HepG2 (cell line): ENCODE measurements around the gene SLC17A9. TPM values are rescaled to one million over a fixed set of nuclear protein-coding genes. Genes with fewer than 3 reads are reported as not detected.
A peak's percentile ranks its signal among the peaks of the same experiment; 100 is the strongest.

Experiments
- CEBPB ChIP-seq: IDR thresholded peaks from 2 replicates; pipeline ENCODE4 v1.6.1; 2011; ENCODE audit warnings: low read depth, low read length, improper control_type of control experiment, borderline replicate concordance
- EEA1 ChIP-seq: sonication (generic); formaldehyde crosslinking; IDR thresholded peaks from 2 replicates; pipeline ENCODE4 v1.5.1; 2020; ENCODE audit warnings: mild to moderate bottlenecking, missing genetic modification reagents, borderline replicate concordance
- JDP2 ChIP-seq: sonication (generic); formaldehyde crosslinking; IDR thresholded peaks from 2 replicates; pipeline ENCODE4 v1.8.1; 2022; ENCODE audit warnings: missing genetic modification reagents, borderline replicate concordance
- MTA3 ChIP-seq: sonication (generic); formaldehyde crosslinking; IDR thresholded peaks from 2 replicates; pipeline ENCODE4 v1.4.0; 2020; ENCODE audit warnings: missing genetic modification reagents
- MZF1 ChIP-seq: sonication (generic); formaldehyde crosslinking; IDR thresholded peaks from 2 replicates; pipeline ENCODE4 v1.8.1; 2023; ENCODE audit warnings: mild to moderate bottlenecking, missing genetic modification reagents, borderline replicate concordance
- TBX2 ChIP-seq: sonication (generic); formaldehyde crosslinking; IDR thresholded peaks from 2 replicates; pipeline ENCODE4 v1.5.0; 2020; ENCODE audit warnings: missing genetic modification reagents, mild to moderate bottlenecking, borderline replicate concordance
- ZMAT3 ChIP-seq: sonication (generic); formaldehyde crosslinking; conservative IDR thresholded peaks from 2 replicates; pipeline ENCODE4 v1.7.0; 2021; ENCODE audit warnings: missing genetic modification reagents
- ZNF598 ChIP-seq: sonication (generic); formaldehyde crosslinking; IDR thresholded peaks from 2 replicates; pipeline ENCODE4 v1.5.1; 2020; ENCODE audit warnings: mild to moderate bottlenecking, missing genetic modification reagents, borderline replicate concordance
- ZNF644 ChIP-seq: IDR thresholded peaks from 2 replicates; pipeline ENCODE4 v1.6.1; 2016; ENCODE audit warnings: low read depth
- ZNF782 ChIP-seq: sonication (generic); formaldehyde crosslinking; IDR thresholded peaks from 2 replicates; pipeline ENCODE4 v1.4.0; 2020; ENCODE audit warnings: missing genetic modification reagents, mild to moderate bottlenecking, borderline replicate concordance
- polyA plus RNA-seq, 8 experiments: library from polyadenylated mRNA; depleted of rRNA in 3 of 8; stranded (reverse) in 7 of 8; unstranded in 1 of 8; fragments of >200 nt; fragmentation: Illumina TruSeq in 4 of 8; extraction: Trizol in 4 of 8; gene quantifications; 2 replicates each; pipeline versions ENCODE4 v1.2.1 to v1.2.3, GENCODE V29; 2011 to 2016; ENCODE audit warnings: low read depth in 4 of 8, missing spikeins in 1 of 8, mixed read lengths in 1 of 8; ENCODE audit not compliant: insufficient read depth in 1 of 8
- total RNA-seq, 5 experiments: library from RNA; depleted of rRNA; stranded (reverse); fragments of >200 nt; fragmentation: Illumina TruSeq; extraction: Trizol; gene quantifications; 2 replicates each; pipeline ENCODE4 v1.2.3, GENCODE V29; 2016; ENCODE audit warnings: low read depth in 1 of 5
- TF ChIP-seq, protein P1 (sequence below), 2 experiments: sonication (generic) in 1 of 2; formaldehyde crosslinking in 1 of 2; IDR thresholded peaks; 2 replicates each; pipeline versions ENCODE4 v1.6.1 to v1.9.0; 2014 to 2022; ENCODE audit warnings: antibody characterized with exemption in 1 of 2, borderline replicate concordance in 1 of 2, inconsistent platforms in 1 of 2, low read depth in 1 of 2, missing genetic modification reagents in 1 of 2
- TF ChIP-seq, protein P2 (sequence below): sonication (generic); formaldehyde crosslinking; IDR thresholded peaks from 2 replicates; pipeline ENCODE4 v1.5.1; 2020; ENCODE audit warnings: mild to moderate bottlenecking, missing genetic modification reagents, moderate library complexity
- TF ChIP-seq, protein P3 (sequence below): IDR thresholded peaks from 2 replicates; pipeline ENCODE4 v1.6.1; 2016; ENCODE audit warnings: low read depth, control low read depth
- TF ChIP-seq, protein P4 (sequence below): IDR thresholded peaks from 2 replicates; pipeline ENCODE4 v1.6.1; 2018; ENCODE audit warnings: missing genetic modification reagents, mild to moderate bottlenecking, missing compliant biosample characterization
- TF ChIP-seq, protein P5 (sequence below): sonication (generic); formaldehyde crosslinking; IDR thresholded peaks from 2 replicates; pipeline ENCODE4 v1.4.0; 2020; ENCODE audit warnings: low read depth, mild to moderate bottlenecking, missing genetic modification reagents

Gene SLC17A9
- total and polyA plus RNA-seq, 2 of the 13 experiments (the other 11 are each of a cell fraction or from before 2014, with no cell fraction given): 110 to 191 TPM

DNA sequence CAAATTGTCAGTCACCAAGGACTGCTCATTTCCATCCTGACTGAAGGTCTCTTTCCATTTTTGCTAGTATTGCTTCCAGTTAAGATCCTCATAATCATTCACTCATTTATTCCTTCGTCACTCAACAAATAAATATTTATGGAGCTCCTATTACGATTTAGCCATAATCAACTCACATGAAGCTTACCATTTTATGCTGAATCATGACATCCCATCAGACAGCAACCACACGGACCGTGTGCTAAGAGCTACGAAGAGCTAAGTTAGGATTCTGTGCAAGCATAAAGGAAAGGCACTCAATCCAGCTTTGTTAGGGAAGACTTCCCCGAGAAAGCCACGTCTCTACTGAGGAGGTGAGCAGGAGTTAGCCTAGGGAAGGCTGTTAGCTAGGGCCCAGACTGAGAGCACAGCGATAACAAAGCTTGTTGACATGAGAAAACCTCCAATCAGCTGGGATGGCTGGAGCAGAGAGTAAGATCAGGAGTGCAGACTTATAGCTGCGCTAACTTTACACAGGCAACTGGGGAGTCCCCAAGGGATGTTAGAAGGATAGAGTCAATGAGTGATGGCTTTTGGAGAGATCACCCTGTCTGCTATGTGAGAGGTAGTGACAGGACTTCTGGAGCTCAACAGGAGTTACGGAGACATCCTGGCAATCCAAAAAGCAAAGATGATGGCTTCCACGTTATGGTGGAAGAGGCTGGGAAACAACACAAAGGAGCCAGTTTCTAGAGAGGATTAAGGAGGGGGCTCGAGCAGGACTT lies 17.1 kb upstream of the SLC17A9 start (continued):
- TF ChIP-seq, protein P1, sequence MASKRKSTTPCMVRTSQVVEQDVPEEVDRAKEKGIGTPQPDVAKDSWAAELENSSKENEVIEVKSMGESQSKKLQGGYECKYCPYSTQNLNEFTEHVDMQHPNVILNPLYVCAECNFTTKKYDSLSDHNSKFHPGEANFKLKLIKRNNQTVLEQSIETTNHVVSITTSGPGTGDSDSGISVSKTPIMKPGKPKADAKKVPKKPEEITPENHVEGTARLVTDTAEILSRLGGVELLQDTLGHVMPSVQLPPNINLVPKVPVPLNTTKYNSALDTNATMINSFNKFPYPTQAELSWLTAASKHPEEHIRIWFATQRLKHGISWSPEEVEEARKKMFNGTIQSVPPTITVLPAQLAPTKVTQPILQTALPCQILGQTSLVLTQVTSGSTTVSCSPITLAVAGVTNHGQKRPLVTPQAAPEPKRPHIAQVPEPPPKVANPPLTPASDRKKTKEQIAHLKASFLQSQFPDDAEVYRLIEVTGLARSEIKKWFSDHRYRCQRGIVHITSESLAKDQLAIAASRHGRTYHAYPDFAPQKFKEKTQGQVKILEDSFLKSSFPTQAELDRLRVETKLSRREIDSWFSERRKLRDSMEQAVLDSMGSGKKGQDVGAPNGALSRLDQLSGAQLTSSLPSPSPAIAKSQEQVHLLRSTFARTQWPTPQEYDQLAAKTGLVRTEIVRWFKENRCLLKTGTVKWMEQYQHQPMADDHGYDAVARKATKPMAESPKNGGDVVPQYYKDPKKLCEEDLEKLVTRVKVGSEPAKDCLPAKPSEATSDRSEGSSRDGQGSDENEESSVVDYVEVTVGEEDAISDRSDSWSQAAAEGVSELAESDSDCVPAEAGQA (IDR thresholded peaks at IDR 0.05; ENCODE audit: low read depth): no peak
- TF ChIP-seq, protein P1 (CRISPR knock-in tag; IDR thresholded peaks at IDR 0.05; ENCODE audit: borderline replicate concordance): no peak
- TF ChIP-seq, protein P2, sequence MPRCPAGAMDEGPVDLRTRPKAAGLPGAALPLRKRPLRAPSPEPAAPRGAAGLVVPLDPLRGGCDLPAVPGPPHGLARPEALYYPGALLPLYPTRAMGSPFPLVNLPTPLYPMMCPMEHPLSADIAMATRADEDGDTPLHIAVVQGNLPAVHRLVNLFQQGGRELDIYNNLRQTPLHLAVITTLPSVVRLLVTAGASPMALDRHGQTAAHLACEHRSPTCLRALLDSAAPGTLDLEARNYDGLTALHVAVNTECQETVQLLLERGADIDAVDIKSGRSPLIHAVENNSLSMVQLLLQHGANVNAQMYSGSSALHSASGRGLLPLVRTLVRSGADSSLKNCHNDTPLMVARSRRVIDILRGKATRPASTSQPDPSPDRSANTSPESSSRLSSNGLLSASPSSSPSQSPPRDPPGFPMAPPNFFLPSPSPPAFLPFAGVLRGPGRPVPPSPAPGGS: 0 out of 2 replicates have a peak, but pooled peaks have one; percentile 3
- TF ChIP-seq CEBPB (no peak), ZNF782 (CRISPR knock-in tag) (no peak), EEA1 (CRISPR knock-in tag) (peak; percentile 60; the same call in 1 of the 2 replicates), MZF1 (no peak), MTA3 (CRISPR knock-in tag) (no peak), ZNF644 (CRISPR knock-in tag) (no peak), ZNF598 (CRISPR knock-in tag) (no peak), TBX2 (CRISPR knock-in tag) (no peak), ZMAT3 (no peak), JDP2 (CRISPR knock-in tag) (no peak)
- TF ChIP-seq, protein P3, sequence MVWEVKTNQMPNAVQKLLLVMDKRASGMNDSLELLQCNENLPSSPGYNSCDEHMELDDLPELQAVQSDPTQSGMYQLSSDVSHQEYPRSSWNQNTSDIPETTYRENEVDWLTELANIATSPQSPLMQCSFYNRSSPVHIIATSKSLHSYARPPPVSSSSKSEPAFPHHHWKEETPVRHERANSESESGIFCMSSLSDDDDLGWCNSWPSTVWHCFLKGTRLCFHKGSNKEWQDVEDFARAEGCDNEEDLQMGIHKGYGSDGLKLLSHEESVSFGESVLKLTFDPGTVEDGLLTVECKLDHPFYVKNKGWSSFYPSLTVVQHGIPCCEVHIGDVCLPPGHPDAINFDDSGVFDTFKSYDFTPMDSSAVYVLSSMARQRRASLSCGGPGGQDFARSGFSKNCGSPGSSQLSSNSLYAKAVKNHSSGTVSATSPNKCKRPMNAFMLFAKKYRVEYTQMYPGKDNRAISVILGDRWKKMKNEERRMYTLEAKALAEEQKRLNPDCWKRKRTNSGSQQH (CRISPR knock-in tag): 0 out of 2 replicates have a peak, but pooled peaks have one; percentile 35
- TF ChIP-seq, protein P4, sequence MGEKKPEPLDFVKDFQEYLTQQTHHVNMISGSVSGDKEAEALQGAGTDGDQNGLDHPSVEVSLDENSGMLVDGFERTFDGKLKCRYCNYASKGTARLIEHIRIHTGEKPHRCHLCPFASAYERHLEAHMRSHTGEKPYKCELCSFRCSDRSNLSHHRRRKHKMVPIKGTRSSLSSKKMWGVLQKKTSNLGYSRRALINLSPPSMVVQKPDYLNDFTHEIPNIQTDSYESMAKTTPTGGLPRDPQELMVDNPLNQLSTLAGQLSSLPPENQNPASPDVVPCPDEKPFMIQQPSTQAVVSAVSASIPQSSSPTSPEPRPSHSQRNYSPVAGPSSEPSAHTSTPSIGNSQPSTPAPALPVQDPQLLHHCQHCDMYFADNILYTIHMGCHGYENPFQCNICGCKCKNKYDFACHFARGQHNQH (CRISPR knock-in tag): 0 out of 2 replicates have a peak, but pooled peaks have one; percentile 8
- TF ChIP-seq, protein P5, sequence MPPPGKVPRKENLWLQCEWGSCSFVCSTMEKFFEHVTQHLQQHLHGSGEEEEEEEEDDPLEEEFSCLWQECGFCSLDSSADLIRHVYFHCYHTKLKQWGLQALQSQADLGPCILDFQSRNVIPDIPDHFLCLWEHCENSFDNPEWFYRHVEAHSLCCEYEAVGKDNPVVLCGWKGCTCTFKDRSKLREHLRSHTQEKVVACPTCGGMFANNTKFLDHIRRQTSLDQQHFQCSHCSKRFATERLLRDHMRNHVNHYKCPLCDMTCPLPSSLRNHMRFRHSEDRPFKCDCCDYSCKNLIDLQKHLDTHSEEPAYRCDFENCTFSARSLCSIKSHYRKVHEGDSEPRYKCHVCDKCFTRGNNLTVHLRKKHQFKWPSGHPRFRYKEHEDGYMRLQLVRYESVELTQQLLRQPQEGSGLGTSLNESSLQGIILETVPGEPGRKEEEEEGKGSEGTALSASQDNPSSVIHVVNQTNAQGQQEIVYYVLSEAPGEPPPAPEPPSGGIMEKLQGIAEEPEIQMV (CRISPR knock-in tag): no peak
